ENCODE data around the gene NDUFV2.

Gene NDUFV2

GRCh38 chr18:9065864-9066263 lies 36.6 kb upstream of the NDUFV2 start:
- no peak for DNase-seq (ENCODE audit: low read depth)
- no peak overlapping the region for H3K4me3 ChIP-seq (ENCODE audit: low read length)
- TF ChIP-seq CTCF (conservative IDR thresholded peaks at IDR 0.05; ENCODE audit: low read depth, low read length), result no peak

- no peak overlapping the region for H3K4me3 ChIP-seq (ENCODE audit: low read length)
- no peak for DNase-seq (ENCODE audit: low read depth)
- TF ChIP-seq CTCF (conservative IDR thresholded peaks at IDR 0.05; ENCODE audit: low read depth, low read length), result no peak
Observed at GRCh38 chr18:9066358-9066757, 36.1 kb upstream of the NDUFV2 start.

- no peak overlapping the region for H3K4me3 ChIP-seq (ENCODE audit: low read length)
- TF ChIP-seq CTCF (conservative IDR thresholded peaks at IDR 0.05; ENCODE audit: low read depth, low read length), result no peak
- no peak for DNase-seq (ENCODE audit: low read depth)
Observed at GRCh38 chr18:9066817-9067306, 35.6 kb upstream of the NDUFV2 start.

GRCh38 chr18:9067823-9068222 lies 34.7 kb upstream of the NDUFV2 start:
- no peak overlapping the region for H3K4me3 ChIP-seq (ENCODE audit: low read length)
- TF ChIP-seq CTCF (conservative IDR thresholded peaks at IDR 0.05; ENCODE audit: low read depth, low read length), result no peak
- DNase-seq (ENCODE audit: low read depth), result no peak

GRCh38 chr18:9068346-9068745 lies 34.2 kb upstream of the NDUFV2 start:
- no peak overlapping the region for H3K4me3 ChIP-seq (ENCODE audit: low read length)
- DNase-seq (ENCODE audit: low read depth), result no peak
- no peak for TF ChIP-seq CTCF (conservative IDR thresholded peaks at IDR 0.05; ENCODE audit: low read depth, low read length)

- no peak overlapping the region for H3K4me3 ChIP-seq (ENCODE audit: low read length)
- no peak for DNase-seq (ENCODE audit: low read depth)
- TF ChIP-seq CTCF (conservative IDR thresholded peaks at IDR 0.05; ENCODE audit: low read depth, low read length), result no peak
Observed at GRCh38 chr18:9069601-9070000, 32.9 kb upstream of the NDUFV2 start.

GRCh38 chr18:9070212-9070611 lies 32.3 kb upstream of the NDUFV2 start:
- no peak for DNase-seq (ENCODE audit: low read depth)
- TF ChIP-seq CTCF (conservative IDR thresholded peaks at IDR 0.05; ENCODE audit: low read depth, low read length), result no peak
- no peak overlapping the region for H3K4me3 ChIP-seq (ENCODE audit: low read length)
